Naive thymus-derived CD8-positive, alpha-beta T cell (primary cell): ENCODE data around the gene PMEL. TPM values are rescaled to one million over a fixed set of nuclear protein-coding genes. Genes with fewer than 3 reads are reported as not detected.

Experiments used
- ATAC-seq, 2 donors: fragments of 150-1000 bp; cut with Tn5 transposase in 1 of 2; sonication (Bioruptor Pico), chemical (Tn5 transposase) in 1 of 2; 1 replicate in 1 of 2; 2 replicates in 1 of 2; pipeline ENCODE4 v1.10.0; 2021; ENCODE audit warnings: mild to moderate bottlenecking in 2 of 2, moderate library complexity in 2 of 2
- POLR2A ChIA-PET: fragments of 350-600 bp; sonication (Branson Sonifier 250); formaldehyde crosslinking; loops from one replicate; lab custom pipeline; 2021; ENCODE audit warnings: antibody characterized with exemption; lab: Charles Lee
- DNase-seq, 10 donors: peaks; one replicate each; pipeline versions ENCODE4 v3.0.0 to v3.0.0-alpha.2; 2020 to 2022
- H3K27ac Mint-ChIP-seq, 10 donors: one replicate each; pipeline ENCODE4 v1.8.0; 2020 to 2022; ENCODE audit warnings: mild to moderate bottlenecking in 10 of 10, mixed read lengths in 10 of 10, moderate library complexity in 4 of 10, inconsistent platforms in 1 of 10
- H3K27me3 Mint-ChIP-seq, 5 donors: one replicate each; pipeline ENCODE4 v1.8.0; 2021 to 2022; ENCODE audit warnings: mixed read lengths in 5 of 5
- H3K36me3 Mint-ChIP-seq, 3 donors: one replicate each; pipeline ENCODE4 v1.8.0; 2020 to 2022; ENCODE audit warnings: mixed read lengths in 3 of 3, mild to moderate bottlenecking in 2 of 3, inconsistent platforms in 1 of 3
- H3K4me1 Mint-ChIP-seq, 4 donors: one replicate each; pipeline ENCODE4 v1.8.0; 2021 to 2022; ENCODE audit warnings: mixed read lengths in 4 of 4
- H3K4me3 Mint-ChIP-seq, 10 donors: one replicate each; pipeline ENCODE4 v1.8.0; 2020 to 2022; ENCODE audit warnings: mild to moderate bottlenecking in 10 of 10, mixed read lengths in 10 of 10, moderate library complexity in 6 of 10, inconsistent platforms in 1 of 10
- H3K9me3 Mint-ChIP-seq, 9 donors: one replicate each; pipeline ENCODE4 v1.8.0; 2020 to 2022; ENCODE audit warnings: mixed read lengths in 9 of 9, mild to moderate bottlenecking in 3 of 9, inconsistent platforms in 1 of 9, moderate library complexity in 1 of 9
- polyA plus RNA-seq, 3 donors: library from polyadenylated mRNA; unstranded; fragments of 300-500 nt; fragmentation: Illumina TruSeq; gene quantifications; one replicate each; pipeline ENCODE4 v1.2.3, GENCODE V29; 2021
- total RNA-seq, 8 experiments: library from RNA in 2 of 8; stranded (reverse) in 2 of 8; gene quantifications; one replicate each; pipeline ENCODE4 v1.2.3 and lab custom pipeline; 2021 to 2026

Gene PMEL
- total and polyA plus RNA-seq, 5 experiments from 2014 or later: 0.15 TPM; not detected in 4

- Mint-ChIP-seq H3K27ac (peak overlapping the region in 7 of 10 donors; percentile 31 to 92 (median 77)), H3K4me1 (peaks cover 17 to 35% (median 30%) of the 10 kb centered on the region in 4 donors), H3K9me3 (no peaks in the 10 kb centered on the region), H3K27me3 (no peaks in the 10 kb centered on the region), H3K4me3 (peak overlapping the region in 6 of 10 donors; percentile 4 to 95 (median 50)), H3K36me3 (no peaks in the 10 kb centered on the region)
- no peak for DNase-seq
- ATAC-seq: no peak
- POLR2A ChIA-PET: interaction anchor here (0.7 to 1.3 kb wide), 5 partner anchors 8 to 236 kb away, joined by 3 to 6 read pairs (median 4); partner anchors contain the start of gene CD63
These were observed 602 bp downstream of the PMEL start for GRCh38 chr12:55965240-55965639.

- POLR2A ChIA-PET: no interaction called here
- Mint-ChIP-seq H3K27ac (peak overlapping the region in 5 of 10 donors; percentile 9 to 58 (median 41)), H3K4me1 (peaks cover 17 to 36% (median 30%) of the 10 kb centered on the region in 4 donors), H3K9me3 (no peaks in the 10 kb centered on the region), H3K27me3 (no peaks in the 10 kb centered on the region), H3K4me3 (peak overlapping the region in 1 of 10 donors; percentile 29), H3K36me3 (no peaks in the 10 kb centered on the region)
- no peak for DNase-seq
- no peak for ATAC-seq
These were observed 2.1 kb downstream of the PMEL start for GRCh38 chr12:55963760-55964159.

GRCh38 chr12:55957106-55957859 is 8.6 kb downstream of the PMEL start:
- no peak for DNase-seq
- H3K27me3 Mint-ChIP-seq: no peaks in the 10 kb centered on the region
- peak overlapping the region; percentile 82 to 97 (median 90) for H3K27ac Mint-ChIP-seq
- H3K36me3 Mint-ChIP-seq: peaks cover 0 to 31% (median 2%) of the 10 kb centered on the region in 3 donors
- H3K9me3 Mint-ChIP-seq: no peaks in the 10 kb centered on the region
- H3K4me3 Mint-ChIP-seq: peak overlapping the region in 1 of 10 donors; percentile 22
- peak in 1 of 2 donors; percentile 5 for ATAC-seq
- peaks cover 11 to 33% (median 19%) of the 10 kb centered on the region in 4 donors for H3K4me1 Mint-ChIP-seq
- POLR2A ChIA-PET: interaction anchor here (0.6 to 5.5 kb wide), 13 partner anchors 9 to 193 kb away, joined by 3 to 31 read pairs (median 8); partner anchors contain the start of genes DNAJC14, ORMDL2, PMEL and RAB5B

DNA sequence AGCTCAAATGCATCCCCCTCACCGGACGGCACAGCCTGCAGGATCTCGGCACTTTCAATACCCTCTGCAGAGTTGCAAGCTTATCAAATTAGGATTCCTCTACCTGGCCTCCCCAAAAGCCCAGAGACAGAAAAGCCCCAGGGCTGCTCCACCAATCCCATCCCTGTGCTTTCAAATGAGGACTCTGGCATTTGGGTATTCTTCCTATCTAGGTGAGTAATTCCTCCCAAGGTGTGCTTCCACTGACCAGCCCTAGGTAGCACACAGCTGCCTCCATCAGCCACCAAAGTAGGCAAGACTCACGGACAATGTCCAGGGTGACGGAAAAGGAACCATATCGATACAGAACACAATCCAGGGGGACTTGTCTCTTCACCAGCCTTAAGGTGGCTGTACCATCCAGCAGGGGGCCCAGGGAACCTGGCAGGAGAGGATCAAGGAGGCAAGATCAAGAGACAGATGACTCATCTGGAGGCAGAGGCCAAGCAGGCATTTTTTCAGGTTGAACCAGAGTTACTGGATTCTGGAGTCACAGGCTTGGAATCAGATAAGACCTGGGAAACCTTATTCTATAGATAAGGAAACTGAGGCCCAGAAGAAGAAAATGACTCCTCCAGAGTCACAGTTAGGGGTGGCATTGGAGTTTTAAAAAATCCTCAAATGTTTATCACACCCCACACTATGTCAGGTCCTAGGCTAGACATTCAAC is 9.9 kb downstream of the PMEL start:
- Mint-ChIP-seq H3K27me3 (no peaks in the 10 kb centered on the region), H3K36me3 (peaks cover 0 to 44% (median 4%) of the 10 kb centered on the region in 3 donors), H3K27ac (peak overlapping the region; percentile 56 to 87 (median 82)), H3K4me3 (no peak overlapping the region), H3K9me3 (no peaks in the 10 kb centered on the region), H3K4me1 (peaks cover 16 to 43% (median 26%) of the 10 kb centered on the region in 4 donors)
- peak in 7 of 10 donors; percentile 11 to 79 (median 35) for DNase-seq
- ATAC-seq: peak; percentile 71 to 81
- POLR2A ChIA-PET: interaction anchor here (0.5 to 3.5 kb wide), 17 partner anchors 10 to 1424 kb away, joined by 3 to 22 read pairs (median 7); partner anchors contain the start of genes DGKA, DNAJC14, ORMDL2 and PMEL

GRCh38 chr12:55955344-55955743 is 10.5 kb downstream of the PMEL start:
- POLR2A ChIA-PET: interaction anchor here (0.5 to 3.5 kb wide), 17 partner anchors 10 to 1424 kb away, joined by 3 to 22 read pairs (median 7); partner anchors contain the start of genes DGKA, DNAJC14, ORMDL2 and PMEL
- Mint-ChIP-seq H3K4me1 (peaks cover 16 to 44% (median 26%) of the 10 kb centered on the region in 4 donors), H3K4me3 (no peak overlapping the region), H3K9me3 (no peaks in the 10 kb centered on the region), H3K27ac (peak overlapping the region in 8 of 10 donors; percentile 53 to 85 (median 80)), H3K27me3 (no peaks in the 10 kb centered on the region), H3K36me3 (peaks cover 0 to 46% (median 4%) of the 10 kb centered on the region in 3 donors)
- DNase-seq (no peak), ATAC-seq (peak in 1 of 2 donors; percentile 30)

DNA sequence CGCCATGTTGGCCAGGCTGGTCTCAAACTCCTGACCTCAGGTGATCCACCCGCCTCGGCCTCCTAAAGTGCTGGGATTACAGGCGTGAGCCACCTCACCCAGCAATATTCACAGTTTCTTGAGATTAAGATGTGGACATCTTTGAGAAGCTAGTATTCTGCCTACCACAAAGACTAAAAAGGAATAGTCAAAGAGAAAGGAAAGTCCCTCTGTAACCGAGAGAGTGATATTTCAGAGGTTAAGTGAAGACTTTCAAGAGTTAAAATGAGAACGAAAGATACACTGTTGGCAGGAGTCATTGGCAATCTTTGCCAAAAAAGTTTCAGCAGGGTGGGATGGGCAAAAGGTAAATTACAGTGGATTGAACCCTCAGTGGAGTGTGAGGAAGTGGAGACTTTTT is 19.3 kb downstream of the PMEL start:
- DNase-seq (no peak), ATAC-seq (no peak)
- H3K4me1 Mint-ChIP-seq: peaks cover 25 to 60% (median 45%) of the 10 kb centered on the region in 4 donors
- H3K9me3 Mint-ChIP-seq: no peaks in the 10 kb centered on the region
- H3K4me3 Mint-ChIP-seq: no peak overlapping the region
- POLR2A ChIA-PET: interaction anchor here (0.7 to 6.6 kb wide), 5 partner anchors 10 to 22 kb away, joined by 3 to 78 read pairs (median 4); partner anchors contain the start of gene DGKA
- peak overlapping the region; percentile 29 to 96 (median 81) for H3K27ac Mint-ChIP-seq
- no peaks in the 10 kb centered on the region for H3K27me3 Mint-ChIP-seq
- peaks cover 4 to 88% (median 15%) of the 10 kb centered on the region in 3 donors for H3K36me3 Mint-ChIP-seq

- Mint-ChIP-seq H3K36me3 (peaks cover 4 to 99% (median 25%) of the 10 kb centered on the region in 3 donors), H3K27ac (peak overlapping the region; percentile 57 to 96 (median 82)), H3K27me3 (no peaks in the 10 kb centered on the region), H3K4me1 (peaks cover 44 to 89% (median 71%) of the 10 kb centered on the region in 4 donors), H3K9me3 (no peaks in the 10 kb centered on the region), H3K4me3 (no peak overlapping the region)
- POLR2A ChIA-PET: interaction anchor here (1.2 to 12.4 kb wide), 6 partner anchors 9 to 113 kb away, joined by 3 to 293 read pairs (median 6); partner anchors contain the start of genes DGKA, DNAJC14, PYM1 and RAB5B
- DNase-seq (no peak), ATAC-seq (no peak)
These were observed 23.2 kb downstream of the PMEL start for GRCh38 chr12:55942577-55943136.

- no peak overlapping the region for H3K4me3 Mint-ChIP-seq
- H3K27ac Mint-ChIP-seq: peak overlapping the region; percentile 57 to 96 (median 80)
- H3K9me3 Mint-ChIP-seq: no peaks in the 10 kb centered on the region
- no peaks in the 10 kb centered on the region for H3K27me3 Mint-ChIP-seq
- peaks cover 9 to 100% (median 25%) of the 10 kb centered on the region in 3 donors for H3K36me3 Mint-ChIP-seq
- POLR2A ChIA-PET: interaction anchor here (1.2 to 12.4 kb wide), 6 partner anchors 8 to 112 kb away, joined by 3 to 293 read pairs (median 6); partner anchors contain the start of genes DGKA, DNAJC14, PYM1 and RAB5B
- ATAC-seq (no peak), DNase-seq (no peak)
- peaks cover 48 to 95% (median 72%) of the 10 kb centered on the region in 4 donors for H3K4me1 Mint-ChIP-seq
These were observed 23.8 kb downstream of the PMEL start for GRCh38 chr12:55942055-55942454.

DNA sequence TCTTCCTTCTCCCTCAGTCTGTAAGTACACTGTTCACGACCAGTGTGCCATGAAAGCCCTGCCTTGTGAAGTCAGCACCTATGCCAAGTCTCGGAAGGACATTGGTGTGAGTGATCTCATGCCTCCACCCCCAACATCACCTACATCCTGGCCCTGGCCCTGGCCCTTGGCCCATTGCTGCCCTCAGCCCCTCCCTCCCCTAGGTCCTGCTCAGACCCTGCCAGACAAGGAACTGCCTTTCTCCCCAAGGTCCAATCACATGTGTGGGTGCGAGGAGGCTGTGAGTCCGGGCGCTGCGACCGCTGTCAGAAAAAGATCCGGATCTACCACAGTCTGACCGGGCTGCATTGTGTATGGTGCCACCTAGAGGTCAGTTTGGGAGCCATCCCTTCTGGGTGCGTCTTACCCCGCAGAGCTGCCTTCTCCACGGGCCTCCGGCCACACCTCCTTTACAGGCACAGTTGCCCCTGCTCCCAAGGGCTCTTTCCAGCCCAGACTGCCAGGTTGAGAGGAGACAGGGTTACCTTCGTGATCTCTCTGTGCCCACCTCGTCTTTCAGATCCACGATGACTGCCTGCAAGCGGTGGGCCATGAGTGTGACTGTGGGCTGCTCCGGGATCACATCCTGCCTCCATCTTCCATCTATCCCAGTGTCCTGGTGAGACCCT is 25.6 kb downstream of the PMEL start:
- ATAC-seq: peak; percentile 92
- POLR2A ChIA-PET: interaction anchor here (0.8 to 12.4 kb wide), 15 partner anchors 13 to 274 kb away, joined by 3 to 293 read pairs (median 6); partner anchors contain the start of genes DGKA, DNAJC14, ORMDL2 and PYM1
- DNase-seq: peak; percentile 63 to 92 (median 82)
- Mint-ChIP-seq H3K27ac (peak overlapping the region; percentile 79 to 99 (median 95)), H3K4me1 (peaks cover 56 to 97% (median 81%) of the 10 kb centered on the region in 4 donors), H3K9me3 (no peaks in the 10 kb centered on the region), H3K27me3 (no peaks in the 10 kb centered on the region), H3K36me3 (peaks cover 11 to 99% (median 26%) of the 10 kb centered on the region in 3 donors), H3K4me3 (peak overlapping the region; percentile 47 to 98 (median 66))

GRCh38 chr12:55938826-55939501 is 26.9 kb downstream of the PMEL start:
- Mint-ChIP-seq H3K27ac (peak overlapping the region; percentile 79 to 99 (median 95)), H3K27me3 (no peaks in the 10 kb centered on the region), H3K9me3 (no peaks in the 10 kb centered on the region), H3K4me3 (peak overlapping the region in 8 of 10 donors; percentile 12 to 98 (median 60)), H3K4me1 (peaks cover 56 to 98% (median 88%) of the 10 kb centered on the region in 4 donors), H3K36me3 (peaks cover 6 to 99% (median 27%) of the 10 kb centered on the region in 3 donors)
- POLR2A ChIA-PET: interaction anchor here (0.8 to 12.4 kb wide), 20 partner anchors 9 to 209 kb away, joined by 3 to 293 read pairs (median 4); partner anchors contain the start of genes DGKA, DNAJC14, ORMDL2 and PYM1
- DNase-seq (no peak), ATAC-seq (no peak)
